Activated CD4-positive, alpha-beta T cell treated with anti-CD3 and anti-CD28 coated beads, Interleukin-2, amount 50 U/mL, for 4 hours (primary cell): Measurements from ENCODE around the gene ESPN.
"Not testable (repeated sequence)": the region's sequence is repeated elsewhere in the genome, so short reads cannot be mapped to it uniquely, and the experiment has no call there.

Source experiments
- DNase-seq, 2 experiments: peaks; one replicate each; pipeline ENCODE4 v3.0.0-alpha.2; 2020

ESPN gene

GRCh38 chr1:6447818-6448748 lies 23.5 kb downstream of the ESPN start:
- DNase-seq = peak; percentile 33 to 35

GRCh38 chr1:6448749-6449631 lies 24.4 kb downstream of the ESPN start:
- DNase-seq = no peak

- DNase-seq = no peak
Observed at GRCh38 chr1:6450005-6450450, 25.5 kb downstream of the ESPN start.

GRCh38 chr1:6450486-6450885 lies 25.9 kb downstream of the ESPN start:
- not testable (repeated sequence) for DNase-seq

- no peak for DNase-seq
Observed at GRCh38 chr1:6450943-6451373, 26.4 kb downstream of the ESPN start.

- DNase-seq = not testable (repeated sequence)
Observed at GRCh38 chr1:6453895-6454855, 29.6 kb downstream of the ESPN start.

- DNase-seq = peak in 1 of 2 experiments; percentile 37
Observed at GRCh38 chr1:6454856-6455751, 30.5 kb downstream of the ESPN start.

GRCh38 chr1:6455752-6456520 lies 31.4 kb downstream of the ESPN start:
- DNase-seq = not testable (repeated sequence)

GRCh38 chr1:6456800-6457466 lies 32.4 kb downstream of the ESPN start:
- no peak for DNase-seq

GRCh38 chr1:6459850-6460265 lies 35.3 kb downstream of the ESPN start:
- peak; percentile 56 to 60 for DNase-seq

GRCh38 chr1:6460301-6461050 lies 35.9 kb downstream of the ESPN start:
- peak; percentile 96 to 97 for DNase-seq

GRCh38 chr1:6461051-6461530 lies 36.5 kb downstream of the ESPN start:
- no peak for DNase-seq

GRCh38 chr1:6461538-6462411 lies 37.2 kb downstream of the ESPN start:
- peak; percentile 40 to 49 for DNase-seq

GRCh38 chr1:6462412-6463119 lies 38.0 kb downstream of the ESPN start:
- DNase-seq = no peak

GRCh38 chr1:6463120-6463412 lies 38.5 kb downstream of the ESPN start:
- DNase-seq = no peak

GRCh38 chr1:6464514-6464836 lies 39.9 kb downstream of the ESPN start:
- peak; percentile 38 to 46 for DNase-seq

GRCh38 chr1:6464915-6465314 lies 40.3 kb downstream of the ESPN start:
- no peak for DNase-seq
